ENCODE results near the gene DNAAF5. TPM values are rescaled to one million over a fixed set of nuclear protein-coding genes. Genes with fewer than 3 reads are reported as not detected.

The DNAAF5 gene
- total and polyA plus RNA-seq, 2 of the 13 experiments (the other 11 are each of a cell fraction or from before 2014, with no cell fraction given): 11.9 to 21.5 TPM

GRCh38 chr7:816751-817671 lies 90.5 kb downstream of the DNAAF5 start:
- 2% methylated on average over 9 of the region's 88 CpGs for WGBS (ENCODE audit: low lambda C conversion rate)
- intact Hi-C loops (cut with micrococcal nuclease; ENCODE audit: unreplicated experiment) (loop anchor here (5.0 to 10.0 kb wide), 3 partner anchors 58 to 640 kb away; partner anchors contain the start of genes ADAP1, GET4 and MICALL2), in situ Hi-C loops (cut with HindIII; ENCODE audit: extremely low pct_ligation_motif_present, low pct_unique_long_range_greater_than_20kb) (no loop called here)
- Histone ChIP-seq H4K20me1 (ENCODE audit: insufficient read depth, low read length) (peaks cover 34% of the 10 kb centered on the region), H3K4me3 (replicated peaks in 1 of 3; ENCODE audit: insufficient read depth in 1 of 3, low read depth in 2 of 3, low read length in 3 of 3) (peak overlapping the region; percentile 77 to 93 (median 90)), H3K79me2 (ENCODE audit: insufficient read depth, low read length) (peaks cover 49% of the 10 kb centered on the region), H3K27ac (ENCODE audit: extremely low read length, insufficient read depth, low read length) (peak overlapping the region; percentile 60), H3K9me3 (ENCODE audit: low read length) (no peaks in the 10 kb centered on the region), H3K4me1 (ENCODE audit: insufficient read depth, low read length) (peaks cover 79% of the 10 kb centered on the region), H3K9ac (ENCODE audit: insufficient read depth, low read depth, low read length) (peak overlapping the region; percentile 83), H3K36me3 (replicated peaks in 1 of 2; ENCODE audit: control insufficient read depth in 1 of 2, insufficient read depth in 2 of 2, low read length in 2 of 2) (no peaks in the 10 kb centered on the region), H3K27me3 (ENCODE audit: control insufficient read depth in 1 of 2, insufficient read depth in 2 of 2, low read length in 2 of 2) (no peaks in the 10 kb centered on the region; a peak in 1 of 5 replicates), H3K4me2 (ENCODE audit: low read depth, low read length) (peak overlapping the region; percentile 83), H2AFZ (ENCODE audit: low read length) (no peak overlapping the region)
- FAIRE-seq: no peak
- peak; percentile 5; the same call in 1 of the 3 replicates for ATAC-seq
- no TSS peak for BruUV-seq (replicated peaks)
- CTCF ChIA-PET (ENCODE audit: low intra/inter-chr PET ratio, low total read pairs): no interaction called here
- no peak for DNase-seq (ENCODE audit: low spot score)
- POLR2A ChIA-PET: interaction anchor here (0.7 to 1.1 kb wide), 2 partner anchors 84 to 141 kb away, joined by 3 read pairs; no protein-coding TSS in a partner anchor
- TF ChIP-seq SMC3 (IDR thresholded peaks at IDR 0.05; ENCODE audit: low read length) (no peak), SAP130 (CRISPR knock-in tag; IDR thresholded peaks at IDR 0.05; ENCODE audit: low read depth) (peak; percentile 47), GMEB2 (CRISPR knock-in tag; IDR thresholded peaks at IDR 0.05; ENCODE audit: low read depth) (no peak), TAF1 (CRISPR knock-in tag; IDR thresholded peaks at IDR 0.05) (peak; percentile 0; the same call in 1 of the 2 replicates), SALL2 (CRISPR knock-in tag; IDR thresholded peaks at IDR 0.05) (peak; percentile 34; the same call in 1 of the 2 replicates), ZFP91 (CRISPR knock-in tag; IDR thresholded peaks at IDR 0.05; ENCODE audit: borderline replicate concordance) (peak; percentile 27; the same call in 1 of the 2 replicates), ZSCAN30 (CRISPR knock-in tag; IDR thresholded peaks at IDR 0.05) (no peak), ZNF614 (CRISPR knock-in tag; IDR thresholded peaks at IDR 0.05; ENCODE audit: borderline replicate concordance) (no peak), ZNF274 (CRISPR knock-in tag; IDR thresholded peaks at IDR 0.05) (peak; percentile 71; the same call in 1 of the 2 replicates), PCBP2 (optimal IDR thresholded peaks at IDR 0.05; ENCODE audit: low read depth, low read length, poor library complexity, severe bottlenecking) (no peak), MAX (IDR thresholded peaks at IDR 0.05) (peak; percentile 23; the same call in 1 of the 2 replicates), ZNF367 (CRISPR knock-in tag; IDR thresholded peaks at IDR 0.05; ENCODE audit: borderline replicate concordance) (no peak), TCF12 (IDR thresholded peaks at IDR 0.05) (no peak), TCF12 (CRISPR knock-in tag; IDR thresholded peaks at IDR 0.05) (peak; percentile 51; the same call in 1 of the 2 replicates), MYNN (CRISPR knock-in tag; IDR thresholded peaks at IDR 0.05; ENCODE audit: low read depth) (no peak), ATF7 (IDR thresholded peaks at IDR 0.05) (no peak), ATF7 (CRISPR knock-in tag; IDR thresholded peaks at IDR 0.05) (no peak), ZBTB7B (CRISPR knock-in tag; IDR thresholded peaks at IDR 0.05) (peak; percentile 23; the same call in 1 of the 2 replicates), MBNL3 (CRISPR knock-in tag; conservative IDR thresholded peaks at IDR 0.05) (no peak), KDM5B (CRISPR knock-in tag; IDR thresholded peaks at IDR 0.05; ENCODE audit: borderline replicate concordance) (peak; percentile 27; the same call in 1 of the 2 replicates), ZBTB38 (CRISPR knock-in tag; IDR thresholded peaks at IDR 0.05) (no peak), KLF6 (CRISPR knock-in tag; IDR thresholded peaks at IDR 0.05) (0 out of 2 replicates have a peak, but pooled peaks have one; percentile 12)

Data from HepG2 (cell line).